GM19238 (cell line): ENCODE data around the gene CHPF.
A peak's percentile ranks its signal among the peaks of the same experiment; 100 is the strongest.

Experiments used
- DNase-seq: peaks from one replicate; pipeline ENCODE4 v3.0.0; 2011; ENCODE audit warnings: low spot score; ENCODE audit not compliant: insufficient read length

CHPF gene

GRCh38 chr2:219533930-219534661 is 9.5 kb downstream of the CHPF start:
- no peak for DNase-seq

- DNase-seq: no peak
These were observed 11.3 kb downstream of the CHPF start for GRCh38 chr2:219532378-219532649.

GRCh38 chr2:219531639-219532377 is 11.8 kb downstream of the CHPF start:
- DNase-seq: no peak

- peak; percentile 97 for DNase-seq
These were observed 13.3 kb downstream of the CHPF start for GRCh38 chr2:219530048-219530963.

GRCh38 chr2:219527472-219527871 is 16.1 kb downstream of the CHPF start:
- DNase-seq: no peak

GRCh38 chr2:219527076-219527394 is 16.6 kb downstream of the CHPF start:
- no peak for DNase-seq

GRCh38 chr2:219526320-219527075 is 17.1 kb downstream of the CHPF start:
- DNase-seq: no peak

- no peak for DNase-seq
These were observed 17.9 kb downstream of the CHPF start for GRCh38 chr2:219525533-219526232.

GRCh38 chr2:219524817-219525216 is 18.8 kb downstream of the CHPF start:
- no peak for DNase-seq

- DNase-seq: no peak
These were observed 20.5 kb downstream of the CHPF start for GRCh38 chr2:219523031-219523671.

- DNase-seq: no peak
These were observed 21.2 kb downstream of the CHPF start for GRCh38 chr2:219522111-219523030.

- no peak for DNase-seq
These were observed 22.3 kb downstream of the CHPF start for GRCh38 chr2:219521066-219521880.

- no peak for DNase-seq
These were observed 23.5 kb downstream of the CHPF start for GRCh38 chr2:219520079-219520478.

- DNase-seq: no peak
These were observed 24.1 kb downstream of the CHPF start for GRCh38 chr2:219519526-219519916.

GRCh38 chr2:219517954-219518778 is 25.4 kb downstream of the CHPF start:
- no peak for DNase-seq

GRCh38 chr2:219516888-219517287 is 26.7 kb downstream of the CHPF start:
- DNase-seq: no peak

- no peak for DNase-seq
These were observed 27.6 kb downstream of the CHPF start for GRCh38 chr2:219515874-219516629.
